HG02943 (cell line): Measurements from ENCODE around the gene GDF10.

Experiments
- ATAC-seq: cut with Tn5 transposase; IDR thresholded peaks from one replicate; pipeline ENCODE4 v1.9.1; 2021; ENCODE audit warnings: mild to moderate bottlenecking, low read depth, moderate library complexity; ENCODE audit not compliant: unreplicated experiment

The GDF10 gene

GRCh38 chr10:47331491-47331890, 31.5 kb downstream of the GDF10 start:
- ATAC-seq, result no peak

- ATAC-seq, result no peak
These were observed 32.0 kb downstream of the GDF10 start for GRCh38 chr10:47331954-47332353.

GRCh38 chr10:47332371-47332770, 32.4 kb downstream of the GDF10 start:
- ATAC-seq, result no peak

- no peak for ATAC-seq
These were observed 32.9 kb downstream of the GDF10 start for GRCh38 chr10:47332946-47333345.

- no peak for ATAC-seq
These were observed 33.5 kb downstream of the GDF10 start for GRCh38 chr10:47333532-47333931.

- ATAC-seq, result no peak
These were observed 34.7 kb downstream of the GDF10 start for GRCh38 chr10:47334466-47335295.

GRCh38 chr10:47335906-47336305, 35.9 kb downstream of the GDF10 start:
- ATAC-seq, result no peak

GRCh38 chr10:47336387-47337134, 36.6 kb downstream of the GDF10 start:
- ATAC-seq, result no peak

- no peak for ATAC-seq
These were observed 37.3 kb downstream of the GDF10 start for GRCh38 chr10:47337310-47337709.

- no peak for ATAC-seq
These were observed 39.3 kb downstream of the GDF10 start for GRCh38 chr10:47339186-47339735.

GRCh38 chr10:47339759-47340607, 40.0 kb downstream of the GDF10 start:
- no peak for ATAC-seq

- no peak for ATAC-seq
These were observed 40.7 kb downstream of the GDF10 start for GRCh38 chr10:47340608-47341170.

GRCh38 chr10:47344996-47345870, 45.2 kb downstream of the GDF10 start:
- no peak for ATAC-seq

- no peak for ATAC-seq
These were observed 46.7 kb downstream of the GDF10 start for GRCh38 chr10:47346581-47347302.

GRCh38 chr10:47347303-47347675, 47.3 kb downstream of the GDF10 start:
- no peak for ATAC-seq

- no peak for ATAC-seq
These were observed 48.2 kb downstream of the GDF10 start, which contains the start of gene RBP3 for GRCh38 chr10:47348138-47348651. Gene RBP3, plus strand, starts transcription at chr10:47348363. Its CDS starts 122 bp downstream, at chr10:47348485.

- ATAC-seq, result no peak
These were observed 48.9 kb downstream of the GDF10 start for GRCh38 chr10:47348661-47349470.

- ATAC-seq, result no peak
These were observed 49.5 kb downstream of the GDF10 start for GRCh38 chr10:47349516-47349915.
